Fibroblast of the aortic adventitia (primary cell): ENCODE data around the gene PRAMEF9. TPM values are rescaled to one million over a fixed set of nuclear protein-coding genes. Genes with fewer than 3 reads are reported as not detected.

Source experiments
- total RNA-seq: library from RNA; depleted of rRNA; stranded (reverse); fragments of >200 nt; gene quantifications from 2 replicates; pipeline ENCODE4 v1.2.3, GENCODE V29; 2012; ENCODE audit warnings: low replicate concordance

PRAMEF9 gene
- total RNA-seq, 1 donor = not detected

Other genes starting within 250 kb of the PRAMEF9 start
- gene PRAMEF6, start 224.3 kb upstream of the PRAMEF9 start, total RNA-seq = not detected in 2 replicates
- not detected in 2 replicates for gene PRAMEF27, start 115.3 kb upstream of the PRAMEF9 start, total RNA-seq
- gene HNRNPCL3, start 111.1 kb upstream of the PRAMEF9 start, total RNA-seq = not detected in 2 replicates
- gene PRAMEF25, start 101.1 kb upstream of the PRAMEF9 start, total RNA-seq = not detected in 2 replicates
- not detected in 2 replicates for gene HNRNPCL2, start 55.0 kb upstream of the PRAMEF9 start, total RNA-seq
- not detected in 2 replicates for gene PRAMEF26, start 15.8 kb upstream of the PRAMEF9 start, total RNA-seq
- gene HNRNPCL4, start 6.2 kb upstream of the PRAMEF9 start, total RNA-seq = not detected in 2 replicates
- gene PRAMEF13, start 29.6 kb downstream of the PRAMEF9 start, total RNA-seq = not detected in 2 replicates
- gene PRAMEF18, start 54.3 kb downstream of the PRAMEF9 start, total RNA-seq = not detected in 2 replicates
- gene PRAMEF5, start 82.3 kb downstream of the PRAMEF9 start, total RNA-seq = not detected in 2 replicates
- not detected in 2 replicates for gene PRAMEF8, start 113.3 kb downstream of the PRAMEF9 start, total RNA-seq
- gene PRAMEF33, start 131.7 kb downstream of the PRAMEF9 start, total RNA-seq = not detected in 2 replicates
- gene PRAMEF15, start 143.7 kb downstream of the PRAMEF9 start, total RNA-seq = not detected in 2 replicates
- not detected in 2 replicates for gene PRAMEF14, start 175.3 kb downstream of the PRAMEF9 start, total RNA-seq
- gene PRAMEF19, start 200.1 kb downstream of the PRAMEF9 start, total RNA-seq = not detected in 2 replicates
- gene PRAMEF17, start 217.8 kb downstream of the PRAMEF9 start, total RNA-seq = not detected in 2 replicates
- not detected in 2 replicates for gene PRAMEF20, start 238.6 kb downstream of the PRAMEF9 start, total RNA-seq